Measurements from ENCODE around the gene LEF1. TPM values are rescaled to one million over a fixed set of nuclear protein-coding genes. Genes with fewer than 3 reads are reported as not detected.

LEF1 gene
- total RNA-seq, 1 experiment from 2014 or later, result 0.79 TPM

GRCh38 chr4:108099838-108100237 is 68.9 kb downstream of the LEF1 start:
- no peaks in the 10 kb centered on the region for H3K79me2 ChIP-seq (ENCODE audit: insufficient read depth, low read length)
- H3K9me2 ChIP-seq (ENCODE audit: insufficient read depth), result no peaks in the 10 kb centered on the region
- H3K9me3 ChIP-seq (ENCODE audit: control insufficient read depth in 1 of 2, insufficient read depth in 1 of 2, low read depth in 1 of 2, low read length in 2 of 2), result no peaks in the 10 kb centered on the region
- no peak for ATAC-seq
- BruUV-seq (replicated peaks), result no TSS peak
- H3K9ac ChIP-seq (ENCODE audit: low read length), result no peak overlapping the region
- H3K4me2 ChIP-seq (ENCODE audit: low read length), result no peak overlapping the region
- no peak overlapping the region for H3K4me3 ChIP-seq (replicated peaks in 1 of 2; ENCODE audit: low read depth in 1 of 2, low read length in 2 of 2)
- peaks cover 29% of the 10 kb centered on the region for H3K27me3 ChIP-seq (ENCODE audit: insufficient read depth, low read length)
- no peak for TF ChIP-seq CBX3 (IDR thresholded peaks at IDR 0.05; ENCODE audit: low read depth)
- TF ChIP-seq EZH2phosphoT487 (IDR thresholded peaks at IDR 0.05; ENCODE audit: borderline replicate concordance), result no peak
- TF ChIP-seq YY1 (IDR thresholded peaks at IDR 0.05; ENCODE audit: extremely low read depth, insufficient replicate concordance, low read depth, low read length), result no peak
- TF ChIP-seq, protein P1, sequence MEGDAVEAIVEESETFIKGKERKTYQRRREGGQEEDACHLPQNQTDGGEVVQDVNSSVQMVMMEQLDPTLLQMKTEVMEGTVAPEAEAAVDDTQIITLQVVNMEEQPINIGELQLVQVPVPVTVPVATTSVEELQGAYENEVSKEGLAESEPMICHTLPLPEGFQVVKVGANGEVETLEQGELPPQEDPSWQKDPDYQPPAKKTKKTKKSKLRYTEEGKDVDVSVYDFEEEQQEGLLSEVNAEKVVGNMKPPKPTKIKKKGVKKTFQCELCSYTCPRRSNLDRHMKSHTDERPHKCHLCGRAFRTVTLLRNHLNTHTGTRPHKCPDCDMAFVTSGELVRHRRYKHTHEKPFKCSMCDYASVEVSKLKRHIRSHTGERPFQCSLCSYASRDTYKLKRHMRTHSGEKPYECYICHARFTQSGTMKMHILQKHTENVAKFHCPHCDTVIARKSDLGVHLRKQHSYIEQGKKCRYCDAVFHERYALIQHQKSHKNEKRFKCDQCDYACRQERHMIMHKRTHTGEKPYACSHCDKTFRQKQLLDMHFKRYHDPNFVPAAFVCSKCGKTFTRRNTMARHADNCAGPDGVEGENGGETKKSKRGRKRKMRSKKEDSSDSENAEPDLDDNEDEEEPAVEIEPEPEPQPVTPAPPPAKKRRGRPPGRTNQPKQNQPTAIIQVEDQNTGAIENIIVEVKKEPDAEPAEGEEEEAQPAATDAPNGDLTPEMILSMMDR (IDR thresholded peaks at IDR 0.05 in 2 of 3, conservative IDR thresholded peaks at IDR 0.05 in 1 of 3; ENCODE audit: borderline replicate concordance in 1 of 3, insufficient read depth in 1 of 3, low read depth in 2 of 3, low read length in 2 of 3), result no peak
- TF ChIP-seq FOSL1 (IDR thresholded peaks at IDR 0.05; ENCODE audit: low read depth), result no peak
- TF ChIP-seq POLR2A (IDR thresholded peaks at IDR 0.05; ENCODE audit: borderline replicate concordance, extremely low read depth, insufficient read depth, insufficient read length), result no peak
- no peak for TF ChIP-seq EGR1 (IDR thresholded peaks at IDR 0.05; ENCODE audit: low read depth)
- no peak for TF ChIP-seq ZFX (IDR thresholded peaks at IDR 0.05)
- no peak for TF ChIP-seq POLR2AphosphoS5 (IDR thresholded peaks at IDR 0.05; ENCODE audit: low read depth, low read length)
- no peak for TF ChIP-seq ZNF274 (IDR thresholded peaks at IDR 0.05; ENCODE audit: low read depth, low read length)
- no peak for TF ChIP-seq TCF7L2 (IDR thresholded peaks at IDR 0.05; ENCODE audit: borderline replicate concordance, extremely low read depth, insufficient read depth, insufficient read length)
- no peak for TF ChIP-seq MAX (IDR thresholded peaks at IDR 0.05)
- TF ChIP-seq SRF (IDR thresholded peaks at IDR 0.05; ENCODE audit: low read depth), result no peak
- no peaks in the 10 kb centered on the region for H3K4me1 ChIP-seq (ENCODE audit: control insufficient read depth in 1 of 2, insufficient read depth in 2 of 2, low read length in 2 of 2)
- H3K36me3 ChIP-seq (ENCODE audit: control insufficient read depth in 1 of 2, insufficient read depth in 2 of 2, low read length in 2 of 2), result no peaks in the 10 kb centered on the region
- intact Hi-C loops (cut with micrococcal nuclease), result no loop called here
- ChIA-PET CTCF (no interaction called here), POLR2A (no interaction called here), RAD21 (ENCODE audit: low non-redundant PET in 1 of 2, low total read pairs in 2 of 2, uncharacterized antibody in 2 of 2, unreplicated experiment in 2 of 2) (no interaction called here)
- H4K20me1 ChIP-seq (ENCODE audit: insufficient read depth), result no peaks in the 10 kb centered on the region
- H3K27ac ChIP-seq (ENCODE audit: low read depth, low read length), result no peak overlapping the region
- DNase-seq (ENCODE audit: low read depth, low spot score), result no peak
- no peak overlapping the region for H2AFZ ChIP-seq (ENCODE audit: low read depth, low read length, poor library complexity, severe bottlenecking)
